IMR-90 (cell line): ENCODE measurements around the gene CAPN10. TPM values are rescaled to one million over a fixed set of nuclear protein-coding genes. Genes with fewer than 3 reads are reported as not detected.

Experiments used
- ATAC-seq: fragments of 200-7000 bp; cut with Tn5 transposase; 2 replicates; pipeline ENCODE4 v1.9.1; 2020; ENCODE audit warnings: low read depth, mild to moderate bottlenecking, moderate library complexity
- BruUV-seq: library from RNA; stranded (reverse); fragments of 400-500 nt; replicated peaks from 2 replicates; lab custom pipeline; 2021; lab: Mats Ljungman, UMichigan
- CTCF ChIA-PET: fragments of 300-600 bp; formaldehyde crosslinking; extraction: SDS; loops from one replicate; lab custom pipeline; 2021; ENCODE audit warnings: antibody characterized with exemption; lab: Yijun Ruan, JAX
- POLR2A ChIA-PET: fragments of 300-600 bp; sonication (Branson Sonifier 250); formaldehyde crosslinking; loops from one replicate; lab custom pipeline; 2022; ENCODE audit warnings: antibody characterized with exemption; ENCODE audit not compliant: unreplicated experiment; lab: Charles Lee
- DNase-seq: peaks from one replicate; pipeline ENCODE4 v3.0.0; 2013
- H2AFZ ChIP-seq: replicated peaks from 2 replicates; pipeline ENCODE3; 2013; ENCODE audit warnings: low read length, mild to moderate bottlenecking; ENCODE audit not compliant: poor library complexity
- H2AK5ac ChIP-seq: 2 replicates; pipeline ENCODE4 v1.6.1; 2013; ENCODE audit warnings: low read depth, low read length, inconsistent platforms
- H2AK9ac ChIP-seq: replicated peaks from 2 replicates; pipeline ENCODE3; 2013; ENCODE audit warnings: mild to moderate bottlenecking, low read depth, low read length, moderate library complexity; ENCODE audit not compliant: poor library complexity
- H2BK120ac ChIP-seq: 2 replicates; pipeline ENCODE4 v1.6.1; 2013; ENCODE audit warnings: low read depth, low read length, inconsistent platforms
- H2BK15ac ChIP-seq: 3 replicates; pipeline ENCODE4 v1.6.1; 2013; ENCODE audit warnings: low read depth, low read length, inconsistent platforms
- H2BK20ac ChIP-seq: 2 replicates; pipeline ENCODE4 v1.6.1; 2013; ENCODE audit warnings: low read depth, mild to moderate bottlenecking, inconsistent platforms, low read length, moderate library complexity
- H2BK5ac ChIP-seq: 2 replicates; pipeline ENCODE4 v1.6.1; 2013; ENCODE audit warnings: mild to moderate bottlenecking, low read depth, low read length, inconsistent platforms; ENCODE audit not compliant: poor library complexity, severe bottlenecking
- H3K14ac ChIP-seq: replicated peaks from 2 replicates; pipeline ENCODE4 v1.6.1; 2013; ENCODE audit warnings: low read depth, low read length, inconsistent platforms
- H3K18ac ChIP-seq: 2 replicates; pipeline ENCODE4 v1.6.1; 2013; ENCODE audit warnings: low read depth, low read length, control low read depth
- H3K23ac ChIP-seq: 2 replicates; pipeline ENCODE4 v1.6.1; 2013; ENCODE audit warnings: low read depth, low read length, inconsistent platforms
- H3K27ac ChIP-seq: 2 replicates; pipeline ENCODE4 v1.5.1; 2013; ENCODE audit warnings: mild to moderate bottlenecking, control low read depth, low read length; ENCODE audit not compliant: insufficient read depth
- H3K27me3 ChIP-seq: 2 replicates; pipeline ENCODE4 v1.6.1; 2013; ENCODE audit warnings: low read length; ENCODE audit not compliant: control insufficient read depth, insufficient read depth
- H3K36me3 ChIP-seq: 2 replicates; pipeline ENCODE4 v1.6.1; 2013; ENCODE audit warnings: low read length, mixed read lengths; ENCODE audit not compliant: control insufficient read depth, insufficient read depth
- H3K4ac ChIP-seq: 2 replicates; pipeline ENCODE4 v1.6.1; 2013; ENCODE audit warnings: low read depth, low read length, inconsistent platforms
- H3K4me1 ChIP-seq: 2 replicates; pipeline ENCODE4 v1.6.1; 2013; ENCODE audit warnings: low read length, mixed read lengths; ENCODE audit not compliant: control insufficient read depth, insufficient read depth
- H3K4me2 ChIP-seq: 2 replicates; pipeline ENCODE4 v1.6.1; 2013; ENCODE audit warnings: low read depth, mild to moderate bottlenecking, control low read depth, low read length, moderate library complexity
- H3K4me3 ChIP-seq: 2 replicates; pipeline ENCODE4 v1.5.1; 2013; ENCODE audit warnings: low read depth, mild to moderate bottlenecking, control low read depth, low read length, moderate library complexity; ENCODE audit not compliant: insufficient read depth
- H3K56ac ChIP-seq: 2 replicates; pipeline ENCODE4 v1.6.1; 2013; ENCODE audit warnings: low read length, inconsistent platforms; ENCODE audit not compliant: insufficient read depth; ENCODE audit errors: extremely low read depth
- H3K79me1 ChIP-seq, 2 experiments: 2 replicates each; pipeline ENCODE4 v1.6.1; 2013; ENCODE audit warnings: low read length in 2 of 2, inconsistent platforms in 1 of 2, low read depth in 1 of 2
- H3K9ac ChIP-seq: 2 replicates; pipeline ENCODE4 v1.6.1; 2013; ENCODE audit warnings: low read depth, low read length, control low read depth
- H3K9me1 ChIP-seq: 2 replicates; pipeline ENCODE4 v1.6.1; 2013; ENCODE audit warnings: low read length, inconsistent platforms; ENCODE audit not compliant: insufficient read depth
- H3K9me3 ChIP-seq: 2 replicates; pipeline ENCODE4 v1.6.1; 2013; ENCODE audit warnings: low read length; ENCODE audit not compliant: control insufficient read depth, insufficient read depth
- H4K20me1 ChIP-seq: 2 replicates; pipeline ENCODE4 v1.6.1; 2013; ENCODE audit warnings: low read length, inconsistent platforms; ENCODE audit not compliant: insufficient read depth
- H4K5ac ChIP-seq: 2 replicates; pipeline ENCODE4 v1.6.1; 2013; ENCODE audit warnings: mild to moderate bottlenecking, low read depth, low read length, control low read depth
- H4K8ac ChIP-seq, 2 experiments: 2 replicates each; pipeline ENCODE4 v1.6.1; 2013; ENCODE audit warnings: low read depth in 2 of 2, low read length in 2 of 2, control low read depth in 1 of 2, inconsistent platforms in 1 of 2
- H4K91ac ChIP-seq: 2 replicates; pipeline ENCODE4 v1.6.1; 2013; ENCODE audit warnings: low read depth, low read length, inconsistent platforms; ENCODE audit not compliant: insufficient read depth
- BHLHE40 ChIP-seq: fragments of 150-350 bp; IDR thresholded peaks from 2 replicates; pipeline ENCODE4 v1.6.1; 2016; ENCODE audit warnings: mild to moderate bottlenecking, low read depth, low read length
- CEBPB ChIP-seq: IDR thresholded peaks from 2 replicates; pipeline ENCODE4 v1.6.1; 2012; ENCODE audit warnings: low read depth, low read length, improper control_type of control experiment
- CTCF ChIP-seq: conservative IDR thresholded peaks from 2 replicates; pipeline ENCODE4 v1.5.1; 2012; ENCODE audit warnings: mild to moderate bottlenecking, low read depth, low read length, improper control_type of control experiment
- ELK1 ChIP-seq: fragments of 150-350 bp; IDR thresholded peaks from 2 replicates; pipeline ENCODE4 v1.6.1; 2016; ENCODE audit warnings: low read depth, mild to moderate bottlenecking, low read length, moderate library complexity, borderline replicate concordance
- FOS ChIP-seq: fragments of 150-350 bp; IDR thresholded peaks from 2 replicates; pipeline ENCODE4 v1.6.1; 2016; ENCODE audit warnings: low read depth, low read length
- MAFK ChIP-seq: IDR thresholded peaks from 2 replicates; pipeline ENCODE4 v1.6.1; 2012; ENCODE audit warnings: low read depth, low read length, improper control_type of control experiment
- MAZ ChIP-seq: IDR thresholded peaks from 2 replicates; pipeline ENCODE4 v1.6.1; 2012; ENCODE audit warnings: low read depth, mild to moderate bottlenecking, low read length, improper control_type of control experiment, moderate library complexity, borderline replicate concordance
- MXI1 ChIP-seq: IDR thresholded peaks from 2 replicates; pipeline ENCODE4 v1.6.1; 2012; ENCODE audit warnings: low read depth, mild to moderate bottlenecking, low read length, moderate library complexity, borderline replicate concordance
- NFE2L2 ChIP-seq: fragments of 150-350 bp; IDR thresholded peaks from 2 replicates; pipeline ENCODE4 v1.6.1; 2016; ENCODE audit warnings: low read depth, mild to moderate bottlenecking, low read length
- POLR2A ChIP-seq: IDR thresholded peaks from 2 replicates; pipeline ENCODE4 v1.6.1; 2012; ENCODE audit warnings: mild to moderate bottlenecking, low read depth, low read length
- RAD21 ChIP-seq: IDR thresholded peaks from 2 replicates; pipeline ENCODE4 v1.6.1; 2012; ENCODE audit warnings: low read length, improper control_type of control experiment
- RFX5 ChIP-seq: IDR thresholded peaks from 2 replicates; pipeline ENCODE4 v1.8.0; 2012; ENCODE audit warnings: low read depth, mild to moderate bottlenecking, low read length, moderate library complexity
- SMC3 ChIP-seq: fragments of 150-350 bp; IDR thresholded peaks from 2 replicates; pipeline ENCODE4 v1.6.1; 2016; ENCODE audit warnings: low read depth, mild to moderate bottlenecking, antibody characterized with exemption, low read length, moderate library complexity
- USF2 ChIP-seq: fragments of 150-350 bp; IDR thresholded peaks from 2 replicates; pipeline ENCODE4 v1.6.1; 2017; ENCODE audit warnings: mild to moderate bottlenecking, antibody characterized with exemption, low read length, low read depth
- WGBS, 2 experiments: methylation state at CpG; one replicate each; pipeline versions ENCODE4 v1.1.5 to v1.1.7; 2013; ENCODE audit warnings: missing lambda C conversion rate in 2 of 2; ENCODE audit not compliant: insufficient read length in 1 of 2; ENCODE audit errors: extremely low coverage in 2 of 2; 5-methylcytosine and 5-hydroxymethylcytosine counted together
- dilution Hi-C: fragments of 300-500 bp; cut with HindIII; formaldehyde crosslinking; loops from one replicate; pipeline ENCODE4 v1.14.3; 2018; ENCODE audit warnings: low sequenced_read_pairs; ENCODE audit not compliant: unreplicated experiment
- in situ Hi-C: fragments of 300-500 bp; cut with MboI; formaldehyde crosslinking; loops from 3 replicates; pipeline ENCODE4 v1.14.3; 2019; ENCODE audit warnings: low sequenced_read_pairs, inconsistent platforms, mixed read lengths
- intact Hi-C: fragments of 100-400 bp; cut with micrococcal nuclease; formaldehyde crosslinking; loops from 2 replicates; pipeline ENCODE4 v1.10.0; 2022
- polyA plus RNA-seq, 3 experiments: library from polyadenylated mRNA; depleted of rRNA; stranded (reverse); fragments of >200 nt; gene quantifications; 2 replicates each; pipeline ENCODE4 v1.2.3, GENCODE V29; 2012; ENCODE audit warnings: low replicate concordance in 1 of 3
- total RNA-seq: library from RNA; depleted of rRNA; stranded (reverse); fragments of >200 nt; gene quantifications from 2 replicates; pipeline ENCODE4 v1.2.3, GENCODE V29; 2012

Gene CAPN10
- total and polyA plus RNA-seq, 2 of the 4 experiments (the other 2 are of a cell fraction): 6.3 to 20.9 TPM

- no peaks in the 10 kb centered on the region for H3K79me1 ChIP-seq
- peaks cover 18% of the 10 kb centered on the region for H3K27me3 ChIP-seq
- H3K4me2 ChIP-seq: no peak overlapping the region
- no peak overlapping the region for H3K23ac ChIP-seq
- H3K14ac ChIP-seq: no peak overlapping the region
- in situ Hi-C loops (no loop called here), intact Hi-C loops (no loop called here), dilution Hi-C loops (no loop called here)
- H4K5ac ChIP-seq: no peak overlapping the region
- DNase-seq (no peak), ATAC-seq (no peak)
- no peak overlapping the region for H3K9ac ChIP-seq
- no peaks in the 10 kb centered on the region for H3K9me1 ChIP-seq
- CTCF ChIA-PET: no interaction called here
- TF ChIP-seq ELK1 (no peak), CEBPB (no peak), FOS (no peak), NFE2L2 (no peak), USF2 (no peak), POLR2A (no peak), MAFK (no peak), CTCF (no peak), MAZ (no peak), BHLHE40 (no peak), MXI1 (no peak), SMC3 (no peak), RAD21 (no peak), RFX5 (no peak)
- BruUV-seq: no TSS peak
- no peak overlapping the region for H3K18ac ChIP-seq
- H2AFZ ChIP-seq: no peak overlapping the region
- H2BK20ac ChIP-seq: no peak overlapping the region
- H3K9me3 ChIP-seq: peaks cover 6% of the 10 kb centered on the region
- H3K4ac ChIP-seq: no peak overlapping the region
- H3K56ac ChIP-seq: no peak overlapping the region
- H2BK15ac ChIP-seq: no peak overlapping the region
- WGBS, 2 experiments: 51% methylated on average over 13 of the region's 18 CpGs; no CpG with 5 or more reads in 1 of the 2 experiments
- H3K4me1 ChIP-seq: no peaks in the 10 kb centered on the region
- no peak overlapping the region for H3K27ac ChIP-seq
- H3K36me3 ChIP-seq: no peaks in the 10 kb centered on the region
- H3K4me3 ChIP-seq: no peak overlapping the region
- POLR2A ChIA-PET: no interaction called here
- H4K8ac ChIP-seq: no peak overlapping the region
- no peaks in the 10 kb centered on the region for H4K20me1 ChIP-seq
- H2BK5ac ChIP-seq: no peak overlapping the region
- no peak overlapping the region for H2BK120ac ChIP-seq
- no peak overlapping the region for H2AK5ac ChIP-seq
- H4K91ac ChIP-seq: no peak overlapping the region
- H2AK9ac ChIP-seq: no peak overlapping the region
Observed at GRCh38 chr2:240638512-240639160, 52.1 kb downstream of the CAPN10 start.
